H9 (cell line): ENCODE measurements around the gene PDE5A. TPM values are rescaled to one million over a fixed set of nuclear protein-coding genes. Genes with fewer than 3 reads are reported as not detected.

Source experiments
- DNase-seq: peaks from one replicate; pipeline ENCODE4 v3.0.0-alpha.2; 2017
- H2AFZ ChIP-seq: one replicate; pipeline ENCODE4 v1.6.1; 2013; ENCODE audit warnings: mild to moderate bottlenecking, low read length, control low read depth, moderate library complexity
- H2AK5ac ChIP-seq: 2 replicates; pipeline ENCODE4 v1.6.1; 2013; ENCODE audit warnings: low read length, control low read depth, mixed read lengths; ENCODE audit not compliant: insufficient read length
- H2BK120ac ChIP-seq: one replicate; pipeline ENCODE4 v1.6.1; 2013; ENCODE audit warnings: low read depth, mild to moderate bottlenecking, low read length, control low read depth, inconsistent platforms; ENCODE audit not compliant: poor library complexity, severe bottlenecking
- H2BK12ac ChIP-seq: 2 replicates; pipeline ENCODE4 v1.6.1; 2013; ENCODE audit warnings: low read length, control low read depth, mixed read lengths, low read depth; ENCODE audit not compliant: insufficient read length
- H2BK15ac ChIP-seq: 2 replicates; pipeline ENCODE4 v1.6.1; 2013; ENCODE audit warnings: low read depth, low read length, control low read depth
- H2BK20ac ChIP-seq: one replicate; pipeline ENCODE4 v1.6.1; 2013; ENCODE audit warnings: low read depth, mild to moderate bottlenecking, low read length, control low read depth, inconsistent platforms; ENCODE audit not compliant: poor library complexity, severe bottlenecking
- H2BK5ac ChIP-seq: 2 replicates; pipeline ENCODE4 v1.6.1; 2013; ENCODE audit warnings: low read length, control low read depth, mixed read lengths; ENCODE audit not compliant: insufficient read length
- H3K14ac ChIP-seq: 2 replicates; pipeline ENCODE4 v1.6.1; 2013; ENCODE audit warnings: low read length, control low read depth; ENCODE audit not compliant: insufficient read depth
- H3K18ac ChIP-seq: 2 replicates; pipeline ENCODE4 v1.6.1; 2013; ENCODE audit warnings: low read depth, mild to moderate bottlenecking, mixed read lengths, low read length, control low read depth; ENCODE audit not compliant: insufficient read length
- H3K23ac ChIP-seq: 2 replicates; pipeline ENCODE4 v1.6.1; 2013; ENCODE audit warnings: low read length, control low read depth, mixed read lengths, low read depth; ENCODE audit not compliant: insufficient read length
- H3K23me2 ChIP-seq: 2 replicates; pipeline ENCODE4 v1.6.1; 2013; ENCODE audit warnings: low read depth, mild to moderate bottlenecking, mixed read lengths, low read length, control low read depth; ENCODE audit not compliant: insufficient read length, poor library complexity, severe bottlenecking
- H3K27ac ChIP-seq: 2 replicates; pipeline ENCODE4 v1.5.1; 2013; ENCODE audit warnings: low read length, control low read depth, mixed read lengths, low read depth; ENCODE audit not compliant: insufficient read length
- H3K27me3 ChIP-seq: 2 replicates; pipeline ENCODE4 v1.6.1; 2013; ENCODE audit warnings: low read length, control low read depth, inconsistent platforms; ENCODE audit not compliant: insufficient read depth
- H3K4ac ChIP-seq: 2 replicates; pipeline ENCODE4 v1.6.1; 2013; ENCODE audit warnings: low read depth, mild to moderate bottlenecking, control low read depth, inconsistent platforms, low read length, moderate library complexity
- H3K4me1 ChIP-seq: 2 replicates; pipeline ENCODE4 v1.6.1; 2013; ENCODE audit warnings: low read length, control low read depth, inconsistent platforms; ENCODE audit not compliant: insufficient read depth
- H3K4me2 ChIP-seq: 2 replicates; pipeline ENCODE4 v1.6.1; 2013; ENCODE audit warnings: low read length, control low read depth, mixed read lengths; ENCODE audit not compliant: insufficient read length, insufficient read depth
- H3K56ac ChIP-seq: 2 replicates; pipeline ENCODE4 v1.6.1; 2013; ENCODE audit warnings: low read depth, mild to moderate bottlenecking, mixed read lengths, low read length, control low read depth; ENCODE audit not compliant: insufficient read length
- H3K79me1 ChIP-seq: 2 replicates; pipeline ENCODE4 v1.6.1; 2013; ENCODE audit warnings: low read depth, mild to moderate bottlenecking, moderate library complexity, low read length, control low read depth, inconsistent platforms; ENCODE audit not compliant: insufficient read depth, poor library complexity, severe bottlenecking
- H3K79me2 ChIP-seq: 2 replicates; pipeline ENCODE4 v1.6.1; 2013; ENCODE audit warnings: low read length, control low read depth, inconsistent platforms; ENCODE audit not compliant: insufficient read depth
- H3K9ac ChIP-seq: 2 replicates; pipeline ENCODE4 v1.6.1; 2013; ENCODE audit warnings: low read length, control low read depth, mixed read lengths; ENCODE audit not compliant: insufficient read length; ENCODE audit errors: extremely low read depth
- H3K9me3 ChIP-seq: one replicate; pipeline ENCODE4 v1.6.1; 2013; ENCODE audit warnings: low read depth, low read length, inconsistent platforms; ENCODE audit not compliant: control insufficient read depth
- H3T11ph ChIP-seq: one replicate; pipeline ENCODE4 v1.6.1; 2013; ENCODE audit warnings: mild to moderate bottlenecking, low read length, control low read depth, inconsistent platforms
- H4K20me1 ChIP-seq: one replicate; pipeline ENCODE4 v1.6.1; 2013; ENCODE audit not compliant: control insufficient read depth, insufficient read length, insufficient read depth
- H4K5ac ChIP-seq: 2 replicates; pipeline ENCODE4 v1.6.1; 2013; ENCODE audit warnings: low read depth, mild to moderate bottlenecking, mixed read lengths, low read length, control low read depth; ENCODE audit not compliant: insufficient read length
- H4K8ac ChIP-seq: replicated peaks from 2 replicates; pipeline ENCODE4 v1.6.1; 2013; ENCODE audit warnings: low read length, control low read depth, mixed read lengths, low read depth; ENCODE audit not compliant: insufficient read length
- H4K91ac ChIP-seq: 2 replicates; pipeline ENCODE4 v1.6.1; 2013; ENCODE audit warnings: low read depth, mild to moderate bottlenecking, moderate library complexity, mixed read lengths, low read length, control low read depth; ENCODE audit not compliant: insufficient read length
- H3K27ac Mint-ChIP-seq, 3 experiments: 2 replicates in 2 of 3; 3 replicates in 1 of 3; pipeline ENCODE4 v1.8.0; 2020 to 2021; ENCODE audit warnings: mixed read lengths in 3 of 3, mild to moderate bottlenecking in 1 of 3, moderate library complexity in 1 of 3
- H3K27me3 Mint-ChIP-seq: 2 replicates; pipeline ENCODE4 v1.8.0; 2021; ENCODE audit warnings: low read depth, mild to moderate bottlenecking, moderate library complexity, mixed read lengths
- H3K36me3 Mint-ChIP-seq, 3 experiments: 2 replicates in 2 of 3; 3 replicates in 1 of 3; pipeline ENCODE4 v1.8.0; 2020 to 2021; ENCODE audit warnings: low read depth in 3 of 3, mixed read lengths in 3 of 3; ENCODE audit not compliant: insufficient read depth in 1 of 3
- H3K4me1 Mint-ChIP-seq, 2 experiments: 2 replicates each; pipeline ENCODE4 v1.8.0; 2020; ENCODE audit warnings: mixed read lengths in 2 of 2
- H3K4me3 Mint-ChIP-seq, 2 experiments: 2 replicates in 1 of 2; 3 replicates in 1 of 2; pipeline ENCODE4 v1.8.0; 2020 to 2021; ENCODE audit warnings: mild to moderate bottlenecking in 2 of 2, mixed read lengths in 2 of 2, moderate library complexity in 1 of 2
- H3K9me3 Mint-ChIP-seq, 2 experiments: 2 replicates in 1 of 2; 3 replicates in 1 of 2; pipeline ENCODE4 v1.8.0; 2020; ENCODE audit warnings: mild to moderate bottlenecking in 2 of 2, mixed read lengths in 2 of 2, moderate library complexity in 1 of 2
- CTCF ChIP-seq: fragments of 200-600 bp; sonication (generic); conservative IDR thresholded peaks from 3 replicates; pipeline ENCODE4 v1.8.0; 2021; ENCODE audit warnings: antibody characterized with exemption, mild to moderate bottlenecking
- WGBS: extraction: QIAGEN DNeasy Blood & Tissue Kit; methylation state at CpG from one replicate; pipeline ENCODE4 v1.1.7; 2013; ENCODE audit warnings: missing lambda C conversion rate, low lambda C conversion rate, mixed read lengths; ENCODE audit not compliant: insufficient read length; ENCODE audit errors: extremely low coverage; 5-methylcytosine and 5-hydroxymethylcytosine counted together
- long read RNA-seq: library from polyadenylated mRNA; unstranded; transcript quantifications from one replicate; pipeline ENCODE4 v2.0.0, GENCODE V29; 2020
- total RNA-seq: library from RNA; stranded (reverse); gene quantifications from 2 replicates; pipeline ENCODE4 v1.2.1, GENCODE V29; 2021

Gene PDE5A
- total RNA-seq, result 14.8 and 15.7 TPM in 2 replicates
- long read RNA-seq, full-length matches to known transcripts, result 6 of 36 reads
- long read RNA-seq, partial matches to known transcripts, result 22 of 36 reads
- long read RNA-seq, other reads (novel, unspliced or antisense), result 8 of 36 reads

- Histone ChIP-seq H4K8ac (no peak within 1 kb of the TSS), H3K27me3 (no peaks in the 10 kb centered on the region), H4K91ac (no peak within 1 kb of the TSS), H2BK15ac (no peak within 1 kb of the TSS), H4K5ac (no peak within 1 kb of the TSS), H2BK12ac (no peak within 1 kb of the TSS), H2AK5ac (no peak within 1 kb of the TSS), H4K20me1 (no peaks in the 10 kb centered on the region), H3K23me2 (peaks cover 10% of the 10 kb centered on the region), H3K56ac (no peak within 1 kb of the TSS), H3K79me1 (no peaks in the 10 kb centered on the region), H2BK5ac (no peak within 1 kb of the TSS), H3K18ac (peak within 1 kb of the TSS; percentile 83), H3K4me2 (peak within 1 kb of the TSS; percentile 79), H3K4ac (no peak within 1 kb of the TSS), H3T11ph (no peak within 1 kb of the TSS), H2AFZ (peak within 1 kb of the TSS; percentile 17), H3K23ac (no peak within 1 kb of the TSS), H3K27ac (no peak within 1 kb of the TSS), H3K9me3 (no peaks in the 10 kb centered on the region), H3K14ac (peak within 1 kb of the TSS; percentile 79), H3K79me2 (no peaks in the 10 kb centered on the region), H2BK120ac (no peak within 1 kb of the TSS), H2BK20ac (no peak within 1 kb of the TSS), H3K4me1 (no peaks in the 10 kb centered on the region; the same call in 1 of the 2 replicates), H3K9ac (peak within 1 kb of the TSS; percentile 68)
- peak; percentile 89 for TF ChIP-seq CTCF
- H3K27me3 Mint-ChIP-seq, result peaks cover 2% of the 10 kb centered on the region; the same call in 1 of the 2 replicates
- H3K27ac Mint-ChIP-seq, result peak within 1 kb of the TSS; percentile 85 to 97 (median 88); a peak in 5 of 7 replicates
- H3K4me3 Mint-ChIP-seq, result peak within 1 kb of the TSS; percentile 86 to 95
- DNase-seq, result peak; percentile 98
- no CpG with 5 or more reads among the region's 65 CpGs for WGBS
- no peaks in the 10 kb centered on the region for H3K36me3 Mint-ChIP-seq
- H3K9me3 Mint-ChIP-seq, result no peaks in the 10 kb centered on the region
- peaks cover 9 to 19% of the 10 kb centered on the region in 2 experiments for H3K4me1 Mint-ChIP-seq
Measured at GRCh38 chr4:119628281-119629141, at the start of gene PDE5A. PDE5A (minus strand) TSS chr4:119628804; CDS start chr4:119628671, 133 bp downstream.
